B cell (primary cell): ENCODE measurements around the gene MED26. TPM values are rescaled to one million over a fixed set of nuclear protein-coding genes. Genes with fewer than 3 reads are reported as not detected.
A peak's percentile ranks its signal among the peaks of the same experiment; 100 is the strongest.

ENCODE experiments used
- ATAC-seq: fragments of 200-7000 bp; cut with Tn5 transposase; one replicate; pipeline ENCODE4 v1.10.0; 2021; ENCODE audit warnings: low read depth, mild to moderate bottlenecking, moderate number of reproducible peaks, moderate library complexity
- CTCF ChIA-PET: fragments of 350-600 bp; sonication (Branson Sonifier 250); formaldehyde crosslinking; loops from one replicate; lab custom pipeline; 2021; ENCODE audit warnings: antibody characterized with exemption, inconsistent platforms; lab: Charles Lee
- POLR2A ChIA-PET: fragments of 350-600 bp; sonication (Branson Sonifier 250); formaldehyde crosslinking; loops from one replicate; lab custom pipeline; 2021; ENCODE audit warnings: antibody characterized with exemption; lab: Charles Lee
- DNase-seq: peaks from one replicate; pipeline ENCODE4 v3.0.0; 2013
- H2AFZ ChIP-seq: 2 replicates; pipeline ENCODE4 v1.6.1; 2012; ENCODE audit warnings: mild to moderate bottlenecking, low read depth, low read length; ENCODE audit not compliant: insufficient read depth, poor library complexity, severe bottlenecking
- H3K27ac ChIP-seq, 2 donors: 1 replicate in 1 of 2; 2 replicates in 1 of 2; pipeline ENCODE4 v1.5.1; 2012 to 2013; ENCODE audit warnings: low read length in 2 of 2, mild to moderate bottlenecking in 2 of 2, moderate library complexity in 1 of 2
- H3K27me3 ChIP-seq, 4 experiments: fragments of 200-600 bp in 1 of 4; sonication (generic) in 1 of 4; replicated peaks in 1 of 4; 1 replicate in 2 of 4; 2 replicates in 2 of 4; pipeline versions ENCODE4 v1.6.1 to v1.7.0; 2013 to 2016; ENCODE audit warnings: low read length in 3 of 4, mild to moderate bottlenecking in 2 of 4, mixed read lengths in 1 of 4, moderate library complexity in 1 of 4; ENCODE audit not compliant: insufficient read depth in 4 of 4, control insufficient read depth in 3 of 4; ENCODE audit errors: control extremely low read depth in 1 of 4
- H3K36me3 ChIP-seq, 2 experiments: replicated peaks in 1 of 2; 1 replicate in 1 of 2; 2 replicates in 1 of 2; pipeline versions ENCODE4 v1.6.1 to v1.7.1; 2013; ENCODE audit warnings: low read length in 1 of 2; ENCODE audit not compliant: insufficient read depth in 2 of 2, control insufficient read depth in 1 of 2; ENCODE audit errors: control extremely low read depth in 1 of 2, extremely low read depth in 1 of 2
- H3K4me1 ChIP-seq, 2 donors: fragments of 200-600 bp in 1 of 2; sonication (generic) in 1 of 2; 1 replicate in 1 of 2; 2 replicates in 1 of 2; pipeline versions ENCODE4 v1.5.1 to v1.6.1; 2013 to 2017; ENCODE audit warnings: low read length in 2 of 2; ENCODE audit not compliant: control insufficient read depth in 2 of 2, insufficient read depth in 2 of 2
- H3K4me2 ChIP-seq: replicated peaks from 2 replicates; pipeline ENCODE3; 2012; ENCODE audit warnings: mild to moderate bottlenecking, low read depth, low read length; ENCODE audit not compliant: poor library complexity, severe bottlenecking
- H3K4me3 ChIP-seq, 5 experiments: fragments of 200-600 bp in 1 of 5; sonication (generic) in 1 of 5; 1 replicate in 3 of 5; 2 replicates in 2 of 5; pipeline versions ENCODE4 v1.5.1 to v1.7.0; 2011 to 2016; ENCODE audit warnings: low read length in 4 of 5, mild to moderate bottlenecking in 4 of 5, low read depth in 2 of 5, control low read depth in 1 of 5, moderate library complexity in 1 of 5; ENCODE audit not compliant: insufficient read depth in 1 of 5; ENCODE audit errors: control extremely low read depth in 1 of 5, extremely low read depth in 1 of 5
- H3K79me2 ChIP-seq: fragments of 200-600 bp; sonication (generic); one replicate; pipeline ENCODE4 v1.6.0; 2016; ENCODE audit warnings: low read length; ENCODE audit not compliant: control insufficient read depth, insufficient read depth
- H3K9ac ChIP-seq: fragments of 200-600 bp; sonication (generic); 2 replicates; pipeline ENCODE4 v1.6.1; 2017; ENCODE audit warnings: mild to moderate bottlenecking, low read length, moderate library complexity
- H3K9me3 ChIP-seq, 3 donors: one replicate each; pipeline versions ENCODE4 v1.6.1 to v1.7.1; 2013; ENCODE audit warnings: low read length in 2 of 3; ENCODE audit not compliant: control insufficient read depth in 2 of 3, insufficient read depth in 1 of 3; ENCODE audit errors: control extremely low read depth in 1 of 3
- H4K20me1 ChIP-seq: 2 replicates; pipeline ENCODE4 v1.6.0; 2012; ENCODE audit warnings: mild to moderate bottlenecking, low read length; ENCODE audit not compliant: insufficient read depth, control insufficient read depth, poor library complexity, severe bottlenecking
- H3K27ac Mint-ChIP-seq: one replicate; pipeline ENCODE4 v1.8.0; 2021; ENCODE audit warnings: mixed read lengths
- H3K27me3 Mint-ChIP-seq: one replicate; pipeline ENCODE4 v1.8.0; 2021; ENCODE audit warnings: mixed read lengths
- H3K4me1 Mint-ChIP-seq: one replicate; pipeline ENCODE4 v1.8.0; 2021; ENCODE audit warnings: mixed read lengths
- H3K4me3 Mint-ChIP-seq: one replicate; pipeline ENCODE4 v1.8.0; 2021; ENCODE audit warnings: mixed read lengths
- H3K9me3 Mint-ChIP-seq: one replicate; pipeline ENCODE4 v1.8.0; 2022; ENCODE audit warnings: mixed read lengths; ENCODE audit not compliant: insufficient read depth
- EZH2 ChIP-seq: IDR thresholded peaks from 2 replicates; pipeline ENCODE4 v1.6.1; 2012; ENCODE audit warnings: borderline replicate concordance, low read depth, mild to moderate bottlenecking, moderate library complexity, low read length; ENCODE audit not compliant: insufficient read depth, poor library complexity, severe bottlenecking
- WGBS: methylation state at CpG from one replicate; pipeline ENCODE4 v1.1.5; 2013; ENCODE audit warnings: missing lambda C conversion rate; ENCODE audit not compliant: insufficient coverage; 5-methylcytosine and 5-hydroxymethylcytosine counted together
- intact Hi-C: fragments of 100-400 bp; cut with micrococcal nuclease; formaldehyde crosslinking; loops from one replicate; pipeline ENCODE4 v1.10.0; 2022
- polyA plus RNA-seq: library from polyadenylated mRNA; depleted of rRNA; stranded (reverse); fragments of >200 nt; gene quantifications from 2 replicates; pipeline ENCODE4 v1.2.3, GENCODE V29; 2012
- total RNA-seq, 2 donors: library from RNA; stranded (reverse); fragments of 120-200 nt in 1 of 2; gene quantifications; 1 replicate in 1 of 2; 2 replicates in 1 of 2; pipeline versions ENCODE4 v1.2.3 to v1.2.4, GENCODE V29; 2013 to 2022
- TF ChIP-seq, protein P1 (sequence below): fragments of 200-600 bp; IDR thresholded peaks from one replicate; pipeline ENCODE4 v1.8.0; 2022; ENCODE audit warnings: antibody characterized with exemption, mild to moderate bottlenecking

MED26 gene
- total and polyA plus RNA-seq, 2 donors (not counting 1 experiment from before 2014, with no cell fraction given) = 15.6 to 33.6 TPM

DNA sequence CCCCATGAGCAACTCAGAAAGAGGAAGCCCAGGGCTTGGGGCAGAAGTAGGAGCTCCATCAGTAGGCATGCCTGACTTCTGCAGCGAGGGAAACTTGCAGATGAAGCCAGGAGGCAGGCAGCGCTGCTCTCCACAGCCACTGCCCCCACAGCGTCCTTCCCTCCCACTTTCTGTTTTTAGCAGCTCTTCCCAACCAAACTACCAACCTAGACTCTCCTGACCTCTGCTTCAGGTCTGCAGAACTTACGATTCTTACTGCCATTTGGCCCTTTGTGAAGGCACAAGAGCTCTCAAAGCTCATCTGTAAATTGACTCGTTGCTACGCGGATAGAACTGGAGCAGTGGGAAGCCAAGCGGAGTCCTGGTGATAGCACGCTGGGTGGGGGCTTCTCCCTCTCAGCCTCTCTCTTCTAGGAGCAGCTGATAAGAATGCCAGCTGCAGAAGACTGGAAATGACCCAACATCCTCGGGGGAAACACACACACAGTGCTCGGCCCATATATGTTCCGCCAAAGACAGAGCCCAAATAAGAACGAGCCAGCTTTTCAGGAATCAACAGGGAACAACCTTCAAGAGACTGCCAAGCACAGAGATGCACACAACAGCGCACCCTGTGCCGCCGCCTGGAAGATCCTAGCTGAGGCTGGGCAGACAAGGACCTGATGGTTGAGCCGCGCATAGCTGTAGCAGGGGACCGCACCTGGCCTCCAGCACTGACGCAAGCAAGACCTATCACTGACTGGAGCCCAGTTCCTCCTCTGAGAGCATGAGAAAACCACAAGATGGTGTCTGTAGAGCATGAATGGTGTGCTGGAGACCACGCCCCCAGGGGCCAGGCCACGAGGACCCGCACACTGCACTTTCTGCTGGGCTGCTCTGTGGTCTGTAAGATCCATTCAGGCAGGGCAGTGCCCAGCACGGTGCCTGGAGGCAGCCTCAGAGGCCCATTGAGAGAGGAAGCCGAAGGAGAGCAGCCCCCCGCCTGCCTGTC lies 39.9 kb downstream of the MED26 start:
- Histone ChIP-seq H3K4me1 (peaks cover 75 to 95% of the 10 kb centered on the region in 2 donors), H4K20me1 (peaks cover 45% of the 10 kb centered on the region), H3K9ac (peak overlapping the region; percentile 89), H3K36me3 (peaks cover 0 to 4% of the 10 kb centered on the region in 2 experiments), H3K27ac (peak overlapping the region; percentile 98 to 99), H3K79me2 (peaks cover 87% of the 10 kb centered on the region), H2AFZ (no peak overlapping the region), H3K4me2 (peak overlapping the region; percentile 88), H3K4me3 (peak overlapping the region; percentile 68 to 93 (median 83)), H3K9me3 (no peaks in the 10 kb centered on the region), H3K27me3 (no peaks in the 10 kb centered on the region)
- Mint-ChIP-seq H3K27me3 (no peaks in the 10 kb centered on the region), H3K9me3 (no peaks in the 10 kb centered on the region), H3K27ac (peak overlapping the region; percentile 100), H3K4me1 (peaks cover 93% of the 10 kb centered on the region), H3K4me3 (peak overlapping the region; percentile 97)
- POLR2A ChIA-PET = interaction anchor here (0.5 to 7.0 kb wide), 21 partner anchors 8 to 1209 kb away, joined by 3 to 73 read pairs (median 4); partner anchors contain the start of genes AKAP8, C19orf44, CALR3 and HSH2D
- TF ChIP-seq, protein P1, sequence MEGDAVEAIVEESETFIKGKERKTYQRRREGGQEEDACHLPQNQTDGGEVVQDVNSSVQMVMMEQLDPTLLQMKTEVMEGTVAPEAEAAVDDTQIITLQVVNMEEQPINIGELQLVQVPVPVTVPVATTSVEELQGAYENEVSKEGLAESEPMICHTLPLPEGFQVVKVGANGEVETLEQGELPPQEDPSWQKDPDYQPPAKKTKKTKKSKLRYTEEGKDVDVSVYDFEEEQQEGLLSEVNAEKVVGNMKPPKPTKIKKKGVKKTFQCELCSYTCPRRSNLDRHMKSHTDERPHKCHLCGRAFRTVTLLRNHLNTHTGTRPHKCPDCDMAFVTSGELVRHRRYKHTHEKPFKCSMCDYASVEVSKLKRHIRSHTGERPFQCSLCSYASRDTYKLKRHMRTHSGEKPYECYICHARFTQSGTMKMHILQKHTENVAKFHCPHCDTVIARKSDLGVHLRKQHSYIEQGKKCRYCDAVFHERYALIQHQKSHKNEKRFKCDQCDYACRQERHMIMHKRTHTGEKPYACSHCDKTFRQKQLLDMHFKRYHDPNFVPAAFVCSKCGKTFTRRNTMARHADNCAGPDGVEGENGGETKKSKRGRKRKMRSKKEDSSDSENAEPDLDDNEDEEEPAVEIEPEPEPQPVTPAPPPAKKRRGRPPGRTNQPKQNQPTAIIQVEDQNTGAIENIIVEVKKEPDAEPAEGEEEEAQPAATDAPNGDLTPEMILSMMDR = no peak
- no peak for TF ChIP-seq EZH2
- CTCF ChIA-PET = interaction anchor here (0.5 to 2.5 kb wide), 20 partner anchors 16 to 465 kb away, joined by 3 to 26 read pairs (median 3); partner anchors contain the start of genes MED26, SLC35E1 and TMEM38A
- WGBS = 3% methylated on average over 25 of the region's 26 CpGs
- DNase-seq (peak; percentile 95), ATAC-seq (peak; percentile 44)
- intact Hi-C loops = loop anchor here (1.0 to 10.0 kb wide), 11 partner anchors 16 to 719 kb away; partner anchors contain the start of genes CHERP, DDA1, HSH2D and MED26
